GM18498 (cell line): ENCODE data around the gene AARS2.

Source experiments
- ATAC-seq: cut with Tn5 transposase; IDR thresholded peaks from one replicate; pipeline ENCODE4 v1.9.1; 2021; ENCODE audit warnings: mild to moderate bottlenecking, moderate library complexity; ENCODE audit not compliant: unreplicated experiment

Gene AARS2

DNA sequence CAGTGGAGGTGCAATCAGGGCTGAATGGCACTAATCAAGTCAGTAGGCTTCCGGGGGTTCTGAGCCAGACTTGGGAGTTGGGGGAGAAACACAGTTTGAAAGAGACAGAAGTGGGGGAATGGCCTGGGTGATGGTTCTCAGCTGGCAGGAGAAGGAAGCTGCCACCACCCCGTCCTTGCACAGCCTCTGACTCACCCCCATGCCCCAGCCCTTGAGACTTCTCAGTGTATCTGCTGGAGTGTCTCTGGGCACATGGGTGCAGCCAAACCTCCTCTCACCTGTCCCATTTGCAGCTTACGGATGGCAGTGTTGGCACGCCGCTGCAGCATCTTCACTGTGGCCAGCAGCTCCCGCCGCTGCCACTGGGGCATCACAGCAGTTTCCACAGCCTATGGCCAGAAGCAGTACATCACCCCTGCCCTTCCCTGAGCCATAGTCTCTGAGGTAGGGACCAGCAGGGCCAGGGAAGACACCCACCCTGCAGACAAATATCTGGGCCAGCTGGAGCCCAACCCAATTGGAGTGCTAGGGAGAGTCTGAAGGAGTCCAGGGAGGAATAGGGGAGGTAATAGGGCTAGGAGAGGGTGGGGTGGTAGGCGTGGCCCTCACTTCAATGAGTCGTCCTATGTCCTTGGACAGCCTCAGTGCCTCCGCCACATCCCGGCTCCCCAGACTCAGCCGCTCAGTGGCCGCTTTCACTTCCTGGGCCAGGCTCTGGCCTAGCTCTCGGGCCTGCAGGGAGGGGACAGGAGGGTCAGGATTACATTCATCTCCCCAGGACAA is 11.2 kb downstream of the AARS2 start:
- ATAC-seq = no peak

DNA sequence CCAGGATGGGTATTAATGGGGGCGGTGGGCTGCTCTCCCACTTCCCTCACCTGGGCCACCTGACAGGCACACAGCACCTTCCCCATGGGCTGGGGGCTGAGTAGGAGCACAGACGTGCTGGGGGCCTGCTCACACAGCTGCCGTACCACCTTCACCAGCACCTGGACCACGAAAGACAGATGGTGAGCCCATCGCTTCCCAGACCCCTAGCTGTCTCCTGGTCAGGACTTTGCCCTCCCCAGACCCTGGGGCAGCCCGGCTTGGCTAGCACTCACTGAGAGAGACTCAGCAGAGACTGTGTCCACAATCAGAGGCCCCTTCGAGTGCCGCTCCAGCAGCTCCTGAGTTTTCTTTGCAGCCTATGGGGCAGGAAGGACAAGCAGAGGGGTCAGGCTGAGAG is 12.0 kb downstream of the AARS2 start:
- no peak for ATAC-seq

DNA sequence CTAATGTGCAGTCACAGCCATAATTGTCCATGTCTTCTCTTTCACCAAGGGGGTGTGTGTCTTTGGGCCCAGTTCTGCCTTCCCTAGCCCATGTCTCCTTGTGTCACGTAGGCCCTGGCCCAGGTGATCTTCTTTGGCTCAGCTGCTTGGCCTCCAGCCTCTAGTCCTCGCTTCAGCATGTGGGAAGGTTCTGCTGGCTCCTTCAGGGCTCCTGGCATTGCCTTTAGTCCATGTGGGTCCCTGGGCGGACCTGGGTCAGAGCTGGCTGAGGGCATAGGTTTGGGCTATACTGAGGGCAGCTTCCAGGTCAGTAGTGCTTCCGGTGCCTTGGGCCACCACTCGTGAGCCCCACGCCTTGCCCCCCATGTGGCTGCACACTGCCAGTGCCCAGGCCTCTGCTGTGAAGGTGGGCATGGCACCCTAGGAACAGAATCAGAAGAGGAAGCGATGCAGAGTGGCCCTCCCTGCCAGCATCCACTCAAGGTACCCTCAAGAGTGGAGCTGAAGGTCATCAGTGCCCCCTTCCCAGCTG is 12.8 kb downstream of the AARS2 start:
- no peak for ATAC-seq

DNA sequence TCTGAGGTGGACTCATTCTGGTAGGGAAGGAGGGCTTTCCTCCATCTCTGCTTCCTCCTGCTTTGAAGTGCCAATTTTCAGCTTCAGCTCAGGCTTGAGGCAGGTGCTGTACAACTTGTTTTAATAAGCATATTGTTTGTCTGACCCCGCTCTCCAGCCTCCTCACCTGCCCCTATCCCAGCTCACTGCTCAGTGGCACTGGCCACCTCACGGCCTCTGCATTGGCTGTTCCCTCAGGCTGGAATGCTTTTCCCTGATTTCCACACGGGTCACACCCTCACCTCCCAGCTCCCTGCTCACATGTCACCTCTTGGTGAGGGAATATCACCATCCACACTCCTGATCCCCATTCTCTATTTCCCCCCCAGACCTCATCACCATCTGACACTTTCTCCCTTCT is 14.3 kb downstream of the AARS2 start:
- no peak for ATAC-seq

DNA sequence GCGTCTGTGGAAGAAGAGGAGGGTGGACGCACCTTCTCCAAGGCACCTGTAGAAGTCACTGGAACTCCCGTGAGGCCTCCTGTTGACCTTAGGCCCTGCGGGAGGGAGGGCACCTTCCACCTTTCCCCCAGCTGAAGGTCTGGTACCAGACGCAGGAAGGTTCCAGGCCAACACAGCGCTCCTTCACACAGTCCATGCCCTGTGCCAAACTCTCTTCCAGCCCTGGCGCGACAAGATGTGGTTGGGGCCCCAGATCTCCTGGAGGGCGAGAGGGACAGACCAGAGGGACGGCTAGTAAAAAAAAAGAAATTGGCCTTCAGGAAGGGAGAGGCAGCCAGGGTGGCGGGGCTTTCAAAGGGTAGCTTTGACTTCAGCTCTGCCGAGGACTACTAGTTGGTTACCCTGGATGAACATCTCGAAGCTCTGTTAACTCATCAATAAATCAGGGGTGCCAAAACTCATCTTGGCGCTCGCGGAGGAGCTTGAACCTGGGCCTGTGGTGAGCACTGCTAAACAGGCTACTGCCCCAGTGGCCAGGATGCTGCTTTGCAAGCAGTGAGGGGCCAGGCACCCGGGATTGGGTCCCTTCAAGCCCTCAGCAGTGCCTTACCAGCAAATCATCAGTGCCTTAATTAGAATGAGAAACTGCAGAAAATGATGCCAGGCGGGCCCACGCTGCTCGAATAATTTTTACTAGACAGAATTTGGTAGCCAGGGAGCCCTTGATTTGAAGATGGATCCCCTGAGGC is 14.9 kb downstream of the AARS2 start:
- no peak for ATAC-seq

DNA sequence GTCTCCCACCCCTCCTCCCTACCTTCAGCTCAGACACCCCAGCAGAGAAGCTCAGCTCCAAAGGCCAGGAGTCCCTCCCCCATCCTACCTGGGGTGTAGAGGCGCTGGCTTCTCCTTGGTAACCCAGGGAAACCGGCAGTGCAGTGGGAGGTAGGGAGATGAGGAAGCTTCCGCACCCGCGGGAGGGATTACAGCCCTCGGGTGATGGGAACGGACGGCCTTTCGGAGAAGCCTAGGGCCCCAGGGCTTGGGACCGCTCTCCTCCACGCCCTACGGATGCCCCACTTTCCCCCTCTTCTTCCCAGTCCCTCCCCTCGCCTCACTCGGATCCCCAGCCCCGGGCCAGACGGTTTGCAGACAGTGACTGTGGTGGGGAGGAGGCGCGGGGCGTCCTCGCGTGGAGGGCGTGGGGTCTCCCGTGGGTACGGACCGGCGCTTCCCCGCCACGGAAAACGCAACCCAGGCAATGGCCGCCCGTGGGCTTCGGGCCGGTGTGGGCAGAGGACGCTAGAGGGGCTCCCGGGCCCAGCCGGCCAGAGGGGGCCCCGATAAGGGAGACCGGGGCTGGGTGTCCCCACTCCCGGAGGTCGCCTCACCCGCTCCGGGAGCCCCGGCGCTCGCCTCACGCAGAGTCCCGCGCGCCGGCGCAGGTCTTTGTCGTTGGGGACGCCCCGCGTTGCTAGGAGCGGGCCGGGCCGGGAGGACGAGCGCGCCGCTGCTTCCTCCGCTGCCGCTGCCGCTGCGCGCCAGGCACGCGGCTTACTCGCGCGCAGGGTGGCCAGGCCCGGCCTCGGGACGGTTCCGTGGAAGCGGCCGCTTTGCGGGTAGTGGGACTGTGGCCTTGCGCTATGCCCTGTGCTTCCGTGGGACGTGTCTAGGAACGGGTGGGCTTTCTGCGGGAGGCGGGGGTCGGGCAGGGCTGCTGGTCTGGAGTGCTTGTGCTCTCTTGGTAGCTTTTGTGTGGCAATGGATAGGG is 15.8 kb downstream of the AARS2 start:
- ATAC-seq = peak; percentile 66

DNA sequence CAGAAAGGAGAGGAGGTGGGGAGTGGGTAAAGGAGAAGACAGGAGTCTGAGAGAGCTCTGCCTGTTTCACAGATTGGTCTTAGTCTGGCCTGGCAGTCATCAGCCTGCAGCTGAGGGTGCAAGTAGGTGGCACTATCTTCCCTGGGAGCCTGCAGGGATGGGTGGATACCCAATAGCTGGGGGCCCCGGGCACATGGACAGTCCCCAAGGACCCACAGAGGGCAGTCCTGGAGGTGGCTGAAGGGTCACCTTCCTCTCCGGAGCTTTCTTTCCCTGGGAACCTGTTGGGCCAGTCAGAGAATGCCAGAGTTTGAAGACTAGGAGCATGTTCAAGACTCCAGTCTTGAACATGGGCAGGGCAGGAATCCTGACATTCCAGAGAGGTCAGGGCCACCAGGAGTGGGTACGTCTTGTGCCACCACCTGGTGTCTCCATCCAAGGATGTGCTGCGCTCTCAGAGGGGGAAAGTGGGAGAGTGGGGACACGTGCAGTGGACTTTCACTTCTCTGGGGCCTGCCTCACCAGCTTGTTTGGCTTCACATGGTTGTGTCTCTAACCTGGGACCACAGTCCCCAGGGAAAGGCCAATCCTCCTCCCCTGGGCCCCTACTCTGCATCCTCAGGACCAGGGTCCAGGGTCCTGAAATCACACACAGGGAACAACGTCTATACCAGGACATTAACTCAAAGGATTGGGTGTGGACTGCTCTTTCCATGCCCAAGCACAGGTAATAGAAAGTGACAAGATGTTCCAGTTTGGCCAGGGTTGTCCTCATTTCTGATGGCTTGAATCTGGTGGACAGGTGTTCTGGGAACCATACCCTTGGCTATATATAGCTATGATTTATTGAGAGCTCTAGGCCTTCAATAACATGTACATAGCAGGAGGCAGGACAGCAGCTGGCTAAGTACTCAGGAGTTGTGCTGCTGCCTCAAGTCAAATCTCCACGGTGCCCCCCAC is 18.0 kb downstream of the AARS2 start:
- ATAC-seq = no peak

DNA sequence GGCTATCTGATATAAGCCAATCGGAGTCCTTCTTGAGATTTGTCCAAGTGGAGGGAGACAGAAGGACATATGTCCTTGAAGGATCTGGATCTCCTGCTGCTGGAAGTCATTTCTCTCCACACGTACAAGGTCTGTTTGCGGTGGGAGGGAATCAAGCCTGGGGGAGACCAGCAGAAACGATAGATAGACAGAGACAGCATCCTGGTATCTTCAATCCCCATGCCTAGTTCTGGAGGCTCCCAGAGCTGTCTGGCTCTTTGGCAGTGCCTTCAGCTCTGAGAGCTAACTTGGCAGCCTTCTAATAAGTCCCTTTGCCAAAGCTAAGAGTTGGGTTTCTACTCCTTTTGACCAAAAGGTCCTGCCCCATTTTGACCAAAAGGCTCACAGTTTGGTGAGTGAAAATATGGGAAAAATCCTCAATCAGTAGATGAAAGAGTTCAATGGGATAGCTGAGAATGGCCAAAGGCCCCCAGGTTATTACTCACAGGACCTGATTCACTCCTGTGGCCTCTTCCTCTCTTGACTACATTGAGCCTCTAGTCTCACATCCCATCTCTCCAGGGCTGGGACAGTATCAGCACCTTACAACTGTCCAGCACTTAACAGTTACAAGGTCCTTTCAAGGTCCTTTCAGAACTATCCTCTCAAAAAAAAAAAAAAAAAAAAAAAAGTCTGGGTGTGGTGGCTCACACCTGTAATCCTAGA is 20.3 kb downstream of the AARS2 start:
- no peak for ATAC-seq

DNA sequence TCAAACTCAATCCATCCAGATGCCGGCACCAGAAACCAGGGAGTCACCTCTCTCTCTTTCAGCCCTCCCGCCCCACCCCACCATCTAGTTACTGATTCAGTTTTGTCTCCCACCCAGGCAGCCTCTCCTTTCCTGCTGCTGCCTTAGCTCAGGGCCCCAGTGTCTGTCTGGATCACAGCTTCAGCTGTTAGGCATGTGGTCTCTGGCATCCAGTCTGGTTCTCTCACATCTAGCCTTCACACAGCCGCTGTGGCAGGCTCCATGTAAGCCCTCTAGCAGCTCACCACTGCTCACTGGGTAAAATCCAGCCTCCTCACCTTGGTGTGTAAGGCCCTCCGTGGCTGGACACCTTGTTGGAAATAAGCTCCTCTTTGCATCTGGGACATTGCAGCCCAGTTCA is 21.3 kb downstream of the AARS2 start:
- no peak for ATAC-seq

DNA sequence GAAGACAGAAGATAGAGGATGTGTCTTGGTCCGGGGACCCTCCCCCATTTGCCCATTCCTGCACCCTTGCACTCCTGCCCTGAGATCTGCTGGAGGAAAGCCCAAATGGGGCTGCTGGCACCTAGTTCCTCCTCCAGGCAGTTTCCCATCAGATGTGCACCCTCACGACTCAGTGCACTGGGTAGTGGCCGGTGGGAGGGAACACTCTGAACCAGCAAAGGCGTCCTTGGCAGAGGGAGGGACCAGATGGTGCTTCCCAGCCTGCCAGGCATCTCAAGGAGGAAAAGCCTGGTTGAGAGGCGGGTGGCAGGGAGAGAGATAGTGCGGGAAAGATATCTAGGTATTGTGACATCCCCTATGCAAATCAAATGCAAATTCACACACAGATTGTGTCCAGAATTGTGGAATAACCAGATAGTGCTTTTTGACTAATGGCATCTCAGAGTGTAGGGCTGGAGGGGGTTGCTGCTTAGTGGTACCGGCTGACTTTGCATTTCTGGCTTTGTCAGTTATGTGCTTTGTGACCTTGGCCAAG is 23.4 kb downstream of the AARS2 start:
- ATAC-seq = no peak

DNA sequence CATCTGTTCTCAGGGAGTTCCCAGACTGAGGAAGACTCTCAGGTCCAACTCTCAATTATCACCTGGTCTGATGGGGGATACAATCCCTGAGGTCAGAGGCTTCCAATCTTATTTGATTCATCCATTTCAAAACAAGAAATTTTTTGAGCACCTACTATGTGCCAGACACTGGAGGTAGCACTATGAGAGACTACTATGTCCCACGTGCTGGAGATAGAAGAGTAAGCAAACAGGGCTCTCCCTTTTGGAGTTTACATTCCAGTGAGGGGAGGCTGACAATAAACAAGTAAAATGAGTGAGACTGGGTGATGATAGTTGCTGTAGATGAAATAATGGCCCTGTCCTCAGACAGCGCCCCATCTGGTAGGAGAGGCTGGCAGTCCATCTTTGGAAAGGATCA is 26.4 kb downstream of the AARS2 start:
- ATAC-seq = no peak

DNA sequence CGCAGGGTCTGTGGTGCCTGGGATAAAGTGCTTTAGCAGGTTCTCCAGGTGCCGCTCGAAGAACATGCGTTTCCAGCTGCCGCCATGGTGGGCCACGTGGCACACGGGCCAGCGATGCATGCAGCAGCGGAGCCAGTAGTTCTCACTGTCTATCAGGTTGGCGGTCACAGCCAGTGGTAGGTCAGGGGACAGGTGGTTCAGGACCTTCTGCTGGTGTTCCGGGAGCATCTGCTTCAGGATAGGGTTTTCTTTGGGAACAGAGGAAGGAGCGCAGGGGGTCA is 26.9 kb downstream of the AARS2 start:
- ATAC-seq = no peak

DNA sequence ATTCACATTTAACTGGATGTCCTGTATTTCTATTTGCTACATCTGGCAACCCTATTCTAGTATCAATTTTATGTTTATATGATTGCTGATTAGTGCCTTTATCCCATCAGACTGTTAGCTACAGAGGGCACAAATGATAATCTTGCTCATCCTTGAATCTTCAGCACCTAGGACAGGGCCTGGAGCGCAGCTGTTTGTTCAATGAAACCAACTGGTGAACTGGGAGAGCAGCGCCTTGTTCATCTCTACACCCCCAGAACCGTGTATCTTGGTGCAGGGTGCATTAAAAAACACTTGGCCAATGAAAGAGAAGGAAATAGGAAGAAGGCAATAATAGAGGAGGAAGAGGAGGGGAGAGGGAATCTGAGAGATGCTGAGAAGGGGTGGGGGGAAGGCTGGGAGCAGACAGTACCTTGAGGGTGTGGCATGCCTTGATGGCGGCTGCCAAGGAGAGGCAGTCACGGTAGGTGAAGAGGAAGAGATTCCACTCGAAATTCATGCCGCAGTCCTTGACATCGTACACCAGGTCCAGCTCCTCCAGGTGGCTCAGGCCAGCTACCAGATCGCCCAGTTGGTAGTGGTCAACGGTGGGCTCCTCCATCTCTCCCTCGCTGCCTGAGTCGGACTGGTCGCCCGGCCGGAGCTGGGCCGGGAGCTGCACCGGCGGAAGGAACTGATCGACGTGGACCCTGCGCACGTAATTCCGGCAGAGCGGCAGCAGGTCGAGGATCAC is 27.4 kb downstream of the AARS2 start:
- ATAC-seq = no peak

DNA sequence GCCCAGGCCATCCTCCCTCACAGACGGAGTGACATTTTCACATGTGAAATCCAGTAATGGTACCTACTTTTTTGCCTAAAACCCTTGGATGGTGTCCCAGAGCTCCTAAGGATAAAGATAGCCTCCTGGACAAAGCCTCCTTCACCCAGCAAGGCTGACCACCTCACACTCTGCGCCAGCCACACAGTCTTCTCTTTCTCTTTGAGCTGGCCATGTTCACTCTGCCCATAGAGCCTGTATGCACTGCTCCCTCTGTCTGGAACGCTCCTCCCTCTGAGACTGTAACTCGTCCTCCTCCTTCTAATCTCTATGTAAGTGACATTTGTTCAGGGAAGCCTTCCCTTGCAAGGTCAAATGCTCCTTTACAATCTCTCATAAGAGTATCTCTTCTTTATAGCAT is 28.3 kb downstream of the AARS2 start:
- no peak for ATAC-seq

DNA sequence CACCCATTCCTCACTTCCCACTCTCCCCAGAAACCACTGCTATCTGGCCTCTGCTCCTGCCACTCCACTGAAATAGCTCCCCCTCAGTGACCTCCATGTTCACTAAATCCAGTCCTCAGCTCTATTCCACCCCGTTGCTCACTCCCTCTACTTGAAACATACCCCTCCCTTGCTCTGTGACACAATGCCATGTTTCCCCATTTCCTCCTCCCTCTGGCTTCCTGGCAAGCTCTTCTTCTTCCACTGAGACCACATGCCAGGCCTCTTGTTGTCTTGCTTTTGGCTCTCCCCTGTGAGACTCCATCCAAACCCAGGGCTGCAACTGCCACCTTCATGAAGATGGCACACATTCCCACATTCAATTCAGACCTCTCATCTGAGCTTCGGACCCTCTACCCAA is 29.0 kb downstream of the AARS2 start:
- no peak for ATAC-seq

DNA sequence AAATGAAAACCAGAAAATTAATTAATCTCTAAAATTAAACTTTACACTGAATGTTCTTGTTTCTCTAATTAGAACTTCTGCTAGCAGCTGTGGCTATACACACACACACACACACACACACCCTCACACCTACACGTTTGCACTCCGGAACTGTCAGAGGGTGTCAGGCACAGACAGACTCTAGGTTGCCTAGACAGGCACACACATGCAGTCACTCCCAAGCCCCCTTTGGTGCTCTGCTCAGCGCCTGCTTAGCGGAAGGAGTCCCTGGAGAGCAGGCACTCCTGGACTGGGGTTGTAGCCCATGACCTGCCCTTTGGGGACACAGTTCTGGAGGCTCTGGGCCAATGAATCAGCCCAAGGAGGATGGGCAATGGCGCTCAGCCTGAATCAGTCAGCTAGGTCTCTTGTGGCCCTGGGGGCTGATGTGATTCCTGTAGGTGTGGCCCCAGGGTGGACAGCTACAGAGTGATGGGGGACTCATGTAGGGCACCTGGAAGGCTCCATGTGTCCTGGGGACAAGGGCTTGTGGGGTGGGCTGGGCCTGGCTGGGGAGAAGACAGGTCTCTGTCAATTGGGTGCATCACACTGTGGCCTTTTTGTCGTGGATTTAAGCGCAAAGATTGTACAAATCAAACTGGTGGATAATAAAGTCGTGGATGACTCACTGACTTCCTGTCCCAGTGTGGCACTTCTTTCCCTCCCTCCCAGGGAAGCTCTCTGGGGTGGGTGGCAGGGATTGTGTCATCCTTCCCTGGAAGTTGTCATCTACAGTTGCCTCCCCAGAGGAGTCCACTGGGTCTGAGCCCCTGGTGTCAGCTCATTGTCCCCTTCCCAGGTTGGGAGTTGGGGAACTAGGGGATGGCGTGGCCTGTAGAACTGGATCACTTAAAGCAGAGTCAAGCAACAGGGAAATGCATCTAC is 34.1 kb downstream of the AARS2 start:
- ATAC-seq = no peak

DNA sequence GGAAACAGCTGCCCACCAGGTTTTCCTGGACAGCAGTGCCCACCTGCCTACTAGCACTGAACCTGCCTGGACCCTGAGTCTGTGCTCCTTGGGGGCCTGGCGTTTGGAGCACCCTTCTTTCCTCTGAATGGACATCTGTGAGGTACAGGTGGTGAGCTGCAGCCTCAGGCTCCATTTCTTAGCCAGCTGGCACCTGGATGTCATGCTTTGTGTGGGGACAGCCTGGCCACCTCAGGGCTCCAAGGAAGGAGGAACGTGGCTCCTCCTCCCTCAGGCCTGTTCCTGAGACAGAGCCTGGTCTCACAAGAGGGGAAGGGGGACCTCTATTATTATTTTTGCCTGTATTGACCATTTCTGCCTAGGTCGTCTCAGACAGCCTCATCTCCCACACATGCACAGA is 34.8 kb downstream of the AARS2 start:
- no peak for ATAC-seq

DNA sequence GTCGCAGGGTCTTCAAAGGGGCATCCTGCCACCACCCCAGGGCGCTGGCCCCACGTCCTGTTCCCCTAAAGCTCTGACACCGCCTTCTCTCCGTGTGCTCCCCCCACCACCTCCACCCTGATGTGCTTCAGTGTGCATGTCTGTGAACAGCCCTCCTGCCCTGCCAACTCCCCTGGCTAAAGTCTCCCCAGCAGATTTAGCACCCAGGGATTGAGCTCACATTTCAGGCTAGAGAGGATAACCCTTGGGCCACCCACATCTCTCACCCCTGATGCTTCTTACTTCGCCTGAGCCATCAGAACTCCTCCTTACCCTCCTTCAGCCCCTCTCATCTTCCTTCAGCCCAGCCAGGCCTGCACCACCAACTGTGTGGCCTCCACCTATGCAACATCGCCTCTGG is 35.4 kb downstream of the AARS2 start:
- ATAC-seq = no peak
